Effector memory CD4-positive, alpha-beta T cell (primary cell): ENCODE results near the gene CALD1.

ENCODE experiments used
- DNase-seq, 3 donors: peaks; one replicate each; pipeline ENCODE4 v3.0.0-alpha.2; 2020
- H3K27ac ChIP-seq: 2 replicates; pipeline ENCODE4 v1.7.0; 2013; ENCODE audit warnings: mild to moderate bottlenecking, low read length, moderate library complexity; ENCODE audit not compliant: insufficient read depth, poor library complexity, severe bottlenecking
- H3K27me3 ChIP-seq: replicated peaks from 2 replicates; pipeline ENCODE4 v1.7.0; 2013; ENCODE audit warnings: mild to moderate bottlenecking, low read length; ENCODE audit not compliant: insufficient read depth, control insufficient read depth, poor library complexity, severe bottlenecking
- H3K36me3 ChIP-seq: 2 replicates; pipeline ENCODE4 v1.7.0; 2013; ENCODE audit warnings: mild to moderate bottlenecking, low read length, moderate library complexity; ENCODE audit not compliant: control insufficient read depth, insufficient read depth
- H3K4me1 ChIP-seq: 2 replicates; pipeline ENCODE4 v1.7.0; 2013; ENCODE audit warnings: low read length, mild to moderate bottlenecking; ENCODE audit not compliant: control insufficient read depth, insufficient read depth, poor library complexity, severe bottlenecking
- H3K4me3 ChIP-seq: 2 replicates; pipeline ENCODE4 v1.7.0; 2013; ENCODE audit warnings: low read length, low read depth, mild to moderate bottlenecking; ENCODE audit not compliant: insufficient read depth, poor library complexity, severe bottlenecking
- H3K9me3 ChIP-seq: 2 replicates; pipeline ENCODE4 v1.7.0; 2013; ENCODE audit warnings: mild to moderate bottlenecking, low read length, moderate library complexity; ENCODE audit not compliant: control insufficient read depth

CALD1 gene

DNA sequence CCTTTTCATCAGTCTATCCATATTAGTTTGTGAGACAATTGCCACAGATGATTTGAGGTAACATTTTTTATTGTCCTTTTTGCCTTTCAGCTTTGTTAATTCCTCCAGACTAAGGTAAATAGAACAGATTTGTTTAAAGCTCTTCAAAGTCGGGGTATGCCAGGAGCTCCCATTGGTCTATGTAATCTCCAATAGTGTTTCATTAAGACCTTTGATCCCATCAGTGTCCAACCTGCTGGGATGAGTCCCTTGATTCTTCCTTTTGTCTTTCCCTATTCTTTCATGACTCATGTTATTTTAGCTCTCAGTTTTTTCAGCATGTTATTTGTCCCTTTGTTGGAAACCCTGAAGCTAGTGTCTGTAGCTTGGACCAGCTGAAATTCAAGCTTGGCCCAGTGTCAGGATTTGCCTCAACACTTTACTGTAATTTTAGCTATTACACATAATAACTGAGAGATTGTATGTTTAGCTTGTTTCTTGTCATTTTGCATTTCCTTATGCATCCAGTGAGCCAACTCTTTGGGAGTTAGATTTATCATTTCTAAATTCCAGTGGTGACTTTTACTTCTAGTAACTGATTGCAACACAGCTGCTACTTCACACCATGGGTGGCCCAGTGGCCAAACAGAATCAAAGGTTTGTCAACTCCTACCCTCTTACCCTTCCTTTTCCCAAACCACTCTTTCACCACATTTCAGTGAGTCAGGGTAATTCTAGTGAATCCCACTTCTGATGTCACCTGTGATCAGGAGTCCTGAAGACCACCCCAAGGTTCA is 222.1 kb downstream of the CALD1 start:
- Histone ChIP-seq H3K4me1 (no peaks in the 10 kb centered on the region), H3K4me3 (no peak overlapping the region), H3K27ac (no peak overlapping the region), H3K36me3 (no peaks in the 10 kb centered on the region), H3K27me3 (no peaks in the 10 kb centered on the region), H3K9me3 (no peaks in the 10 kb centered on the region)
- DNase-seq, result no peak

DNA sequence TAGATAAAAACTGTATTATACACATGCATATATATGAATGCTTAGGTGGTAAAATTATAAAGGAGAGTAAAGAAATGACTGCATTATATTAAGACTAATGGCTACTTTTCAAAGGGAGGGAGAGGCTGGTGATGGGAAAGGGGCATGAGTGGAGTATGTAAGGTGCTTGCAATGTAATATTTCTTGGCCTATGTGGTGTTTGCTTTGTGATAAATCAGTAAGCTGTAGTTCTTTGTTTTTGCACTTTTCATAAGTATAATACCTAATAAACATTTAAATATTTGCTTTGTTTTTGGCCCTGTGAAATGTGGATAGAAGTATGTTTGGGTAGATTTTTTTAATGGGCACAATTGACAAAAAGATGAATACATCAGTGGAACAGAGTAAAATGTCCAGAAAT is 232.8 kb downstream of the CALD1 start:
- H3K27me3 ChIP-seq, result no peaks in the 10 kb centered on the region
- H3K4me1 ChIP-seq, result no peaks in the 10 kb centered on the region
- no peak overlapping the region for H3K27ac ChIP-seq
- no peaks in the 10 kb centered on the region for H3K9me3 ChIP-seq
- no peaks in the 10 kb centered on the region for H3K36me3 ChIP-seq
- no peak for DNase-seq
- H3K4me3 ChIP-seq, result no peak overlapping the region
